SK-N-MC (cell line): Measurements from ENCODE around the gene FNTB.

Source experiments
- EZH2 ChIP-seq: fragments of 200-600 bp; sonication (generic); IDR thresholded peaks from one replicate; pipeline ENCODE4 v1.6.1; 2017; ENCODE audit warnings: antibody characterized with exemption
- FOXP2 ChIP-seq: optimal IDR thresholded peaks from 2 replicates; pipeline ENCODE3; 2011; ENCODE audit warnings: mild to moderate bottlenecking, moderate library complexity; ENCODE audit not compliant: insufficient read depth; ENCODE audit errors: extremely low read length, control extremely low read depth
- POLR2AphosphoS5 ChIP-seq: IDR thresholded peaks from 2 replicates; pipeline ENCODE4 v1.6.1; 2012; ENCODE audit warnings: mild to moderate bottlenecking, low read depth, low read length, borderline replicate concordance

- TF ChIP-seq EZH2 (no peak), POLR2AphosphoS5 (no peak), FOXP2 (no peak)
Observed at GRCh38 chr14:65011538-65011937, 24.8 kb downstream of the FNTB start.
